ENCODE data around the gene MLPH.

Gene MLPH

DNA sequence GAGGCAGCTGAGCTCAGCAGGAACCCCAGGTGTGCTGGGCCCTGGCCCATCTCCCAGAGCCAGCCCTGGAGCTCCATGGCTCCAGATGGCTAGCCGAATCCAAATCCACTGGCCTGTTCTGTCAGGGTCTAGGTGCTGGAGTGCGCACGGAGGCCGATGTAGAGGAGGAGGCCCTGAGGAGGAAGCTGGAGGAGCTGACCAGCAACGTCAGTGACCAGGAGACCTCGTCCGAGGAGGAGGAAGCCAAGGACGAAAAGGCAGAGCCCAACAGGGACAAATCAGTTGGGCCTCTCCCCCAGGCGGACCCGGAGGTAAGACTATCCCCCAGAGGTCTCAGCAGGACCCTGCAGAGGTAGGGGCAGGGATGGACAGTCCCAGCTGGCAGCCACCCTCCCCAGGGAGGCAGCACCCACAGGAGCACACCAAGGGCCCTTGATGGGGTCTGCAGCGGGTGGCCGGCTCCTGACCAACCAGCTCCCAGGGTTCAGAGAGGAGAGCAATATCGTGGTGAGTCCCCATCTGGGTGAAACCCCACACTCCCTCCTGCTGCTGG lies 53.2 kb downstream of the MLPH start:
- no peak for DNase-seq (ENCODE audit: low read depth in 2 of 2, low spot score in 1 of 2)

DNA sequence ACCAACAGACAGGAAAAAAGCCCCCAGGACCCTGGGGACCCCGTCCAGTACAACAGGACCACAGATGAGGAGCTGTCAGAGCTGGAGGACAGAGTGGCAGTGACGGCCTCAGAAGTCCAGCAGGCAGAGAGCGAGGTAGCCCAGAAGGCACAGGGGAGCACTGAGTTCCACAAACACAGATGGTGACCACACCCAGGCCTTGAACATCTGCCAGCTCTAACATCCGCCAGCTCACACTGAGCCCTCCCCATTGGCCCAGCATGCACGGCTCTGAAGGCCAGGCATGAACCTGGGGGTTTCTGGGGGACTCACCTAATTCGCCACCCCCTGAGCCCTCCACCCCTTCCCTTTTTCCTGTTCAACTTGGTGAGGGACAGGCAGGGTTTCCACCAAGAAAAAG lies 53.8 kb downstream of the MLPH start:
- no peak for DNase-seq (ENCODE audit: low read depth in 2 of 2, low spot score in 1 of 2)

DNA sequence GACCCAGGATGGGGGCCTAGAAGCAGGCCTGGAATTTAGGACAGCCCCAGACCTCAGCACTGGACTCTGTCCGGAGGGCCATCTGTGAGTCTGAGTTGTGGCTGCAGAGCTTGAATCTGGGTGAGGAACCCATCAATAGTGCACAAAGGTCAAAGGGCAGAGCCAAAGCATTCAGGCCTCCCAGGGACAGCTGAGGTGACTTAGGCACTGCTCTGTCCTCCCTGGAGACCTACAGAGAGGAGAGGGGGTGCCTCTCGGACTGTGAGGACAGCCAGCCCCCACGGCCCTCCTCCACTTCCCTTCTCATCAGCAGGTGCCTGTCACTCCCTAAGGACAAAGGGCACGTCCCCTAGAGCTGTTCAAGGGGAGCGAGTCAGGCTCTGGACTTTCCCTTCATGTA lies 54.2 kb downstream of the MLPH start:
- DNase-seq (ENCODE audit: low read depth in 2 of 2, low spot score in 1 of 2) = no peak

DNA sequence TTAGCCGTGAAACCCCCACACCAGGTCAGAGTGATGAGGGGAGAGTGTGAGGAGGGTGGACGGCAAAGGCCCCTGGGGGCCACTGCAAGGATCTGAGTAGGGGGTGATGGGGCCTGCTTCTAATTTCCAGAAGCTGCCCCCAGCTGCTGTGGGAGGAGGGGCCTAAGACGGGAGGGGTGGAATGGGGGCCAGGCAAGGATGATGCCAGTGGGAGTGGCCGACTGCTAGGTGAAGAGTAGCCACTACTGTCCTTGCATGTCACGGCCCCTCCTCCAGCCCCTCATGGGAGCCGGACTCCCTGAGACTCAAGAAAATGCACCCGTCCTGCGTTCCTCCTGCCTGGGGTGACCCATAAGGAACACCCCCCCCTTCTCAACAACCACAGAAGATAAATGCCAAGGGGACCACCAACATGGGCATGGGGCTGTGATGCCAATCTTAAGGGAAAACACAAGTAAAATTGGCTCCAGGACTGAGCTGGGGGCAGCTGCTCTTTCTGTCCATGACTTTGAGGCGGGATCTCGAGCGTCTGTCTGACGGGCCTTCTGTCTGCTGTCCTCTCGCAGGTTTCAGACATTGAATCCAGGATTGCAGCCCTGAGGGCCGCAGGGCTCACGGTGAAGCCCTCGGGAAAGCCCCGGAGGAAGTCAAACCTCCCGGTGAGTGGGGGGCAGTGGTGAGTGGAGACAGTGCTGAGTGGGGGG lies 55.1 kb downstream of the MLPH start:
- no peak for DNase-seq (ENCODE audit: low read depth in 2 of 2, low spot score in 1 of 2)

DNA sequence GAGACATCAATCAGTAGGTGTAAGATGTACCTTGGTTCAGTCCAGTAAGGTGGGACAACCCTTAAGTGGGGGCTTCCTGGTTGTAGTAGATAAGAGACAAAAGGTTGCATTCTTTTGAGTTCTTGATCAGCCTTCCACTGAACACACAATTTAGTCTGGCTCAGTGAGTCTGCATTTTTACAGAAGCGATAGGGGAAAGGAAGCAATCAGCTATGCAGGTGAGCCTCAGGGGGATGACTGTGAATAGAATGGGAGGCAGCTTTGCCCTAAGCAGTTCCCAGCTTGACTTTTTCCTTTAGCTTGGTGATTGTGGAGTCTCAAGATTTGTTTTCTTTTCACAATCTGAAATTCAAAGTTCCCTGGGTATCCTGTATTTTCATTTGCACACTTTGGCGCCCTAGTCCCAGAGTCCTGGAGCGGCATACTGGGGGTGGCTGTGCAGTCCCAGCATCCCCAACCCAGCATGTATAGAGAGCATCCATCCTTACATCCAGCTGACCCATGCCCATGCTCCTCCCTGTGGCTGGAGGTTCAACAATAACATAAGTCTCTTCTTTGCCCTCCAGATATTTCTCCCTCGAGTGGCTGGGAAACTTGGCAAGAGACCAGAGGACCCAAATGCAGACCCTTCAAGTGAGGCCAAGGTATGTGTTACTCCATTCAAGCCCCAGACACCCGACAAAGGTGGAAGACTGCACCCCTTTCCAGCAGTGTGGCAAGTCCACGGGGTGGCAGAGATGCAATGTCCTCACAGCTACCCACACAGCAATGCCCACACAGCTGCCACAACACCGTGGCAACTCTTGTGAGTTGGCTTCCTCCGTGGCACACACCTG lies 59.2 kb downstream of the MLPH start:
- DNase-seq (ENCODE audit: low read depth in 2 of 2, low spot score in 1 of 2) = no peak

DNA sequence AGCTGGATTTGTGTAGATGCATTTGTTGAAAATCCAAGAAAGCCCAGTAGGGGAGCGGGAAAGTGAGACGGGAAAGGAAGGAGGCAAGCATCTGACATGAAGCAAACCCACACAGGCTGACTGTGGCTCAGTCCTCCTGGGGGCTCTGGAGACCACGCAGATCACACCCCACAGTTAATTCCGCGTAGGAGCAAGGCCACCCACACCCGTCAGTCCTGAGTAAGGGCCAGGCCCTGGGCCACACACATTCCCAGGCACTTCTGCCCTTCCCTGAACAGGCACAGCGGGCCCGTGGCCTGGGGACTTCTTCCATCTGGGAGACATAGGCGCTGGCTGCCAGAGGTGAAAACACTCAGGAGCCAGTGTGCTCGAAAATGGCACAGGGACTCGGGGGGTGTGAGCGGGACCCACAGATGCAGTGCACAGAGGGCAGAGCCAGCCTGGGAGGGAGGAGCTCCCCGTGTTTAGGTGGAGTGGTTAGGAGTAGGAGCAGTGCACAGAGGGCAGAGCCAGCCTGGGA lies 59.9 kb downstream of the MLPH start:
- no peak for DNase-seq (ENCODE audit: low read depth in 2 of 2, low spot score in 1 of 2)

DNA sequence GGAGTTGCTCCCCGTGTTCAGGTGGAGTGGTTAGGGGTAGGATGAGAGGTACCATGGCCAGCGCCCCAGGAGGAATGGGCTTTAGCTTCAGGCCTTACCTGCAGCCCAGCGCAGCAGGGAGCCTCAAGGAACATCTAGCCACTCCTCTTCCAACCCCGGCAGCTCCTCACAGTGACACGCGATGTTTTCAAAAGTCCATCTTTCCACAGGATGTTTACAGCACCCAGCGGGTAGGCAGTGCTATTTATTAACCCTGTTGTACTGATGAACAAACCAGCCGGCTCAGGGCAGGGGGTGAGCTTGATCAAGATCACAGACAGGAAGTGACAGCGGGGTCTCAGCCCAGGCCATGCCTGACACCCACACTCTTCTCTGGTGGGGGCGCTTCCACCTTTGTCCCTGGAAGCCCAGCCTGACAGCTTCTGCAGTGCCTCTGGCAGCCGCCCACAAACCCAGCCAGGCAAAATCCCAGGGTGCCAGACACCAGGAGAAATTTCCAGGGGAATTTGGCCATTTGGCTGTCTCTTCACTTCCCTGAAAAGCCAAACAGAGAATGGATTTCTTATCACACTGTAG lies 60.9 kb downstream of the MLPH start:
- no peak for DNase-seq (ENCODE audit: low read depth in 2 of 2, low spot score in 1 of 2)

DNA sequence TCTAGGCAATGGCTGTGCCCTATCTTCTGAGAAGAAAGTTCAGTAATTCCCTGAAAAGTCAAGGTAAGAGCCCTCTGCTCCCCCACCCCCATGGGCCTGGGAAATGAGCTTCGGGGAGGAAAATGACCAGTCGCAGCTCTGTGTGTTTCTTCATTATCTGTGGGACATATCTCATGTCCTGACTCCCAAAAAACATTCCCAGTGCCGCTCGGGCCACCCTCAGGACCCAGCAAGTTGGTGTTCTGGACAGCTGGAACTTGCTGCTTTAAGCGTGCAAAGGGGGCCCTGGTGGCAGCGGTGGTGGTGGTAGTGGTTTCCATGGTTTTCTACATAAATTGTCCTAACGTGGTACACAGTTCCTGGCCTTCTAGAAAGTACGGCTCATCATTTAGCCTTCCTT lies 62.2 kb downstream of the MLPH start:
- no peak for DNase-seq (ENCODE audit: low read depth in 2 of 2, low spot score in 1 of 2)

DNA sequence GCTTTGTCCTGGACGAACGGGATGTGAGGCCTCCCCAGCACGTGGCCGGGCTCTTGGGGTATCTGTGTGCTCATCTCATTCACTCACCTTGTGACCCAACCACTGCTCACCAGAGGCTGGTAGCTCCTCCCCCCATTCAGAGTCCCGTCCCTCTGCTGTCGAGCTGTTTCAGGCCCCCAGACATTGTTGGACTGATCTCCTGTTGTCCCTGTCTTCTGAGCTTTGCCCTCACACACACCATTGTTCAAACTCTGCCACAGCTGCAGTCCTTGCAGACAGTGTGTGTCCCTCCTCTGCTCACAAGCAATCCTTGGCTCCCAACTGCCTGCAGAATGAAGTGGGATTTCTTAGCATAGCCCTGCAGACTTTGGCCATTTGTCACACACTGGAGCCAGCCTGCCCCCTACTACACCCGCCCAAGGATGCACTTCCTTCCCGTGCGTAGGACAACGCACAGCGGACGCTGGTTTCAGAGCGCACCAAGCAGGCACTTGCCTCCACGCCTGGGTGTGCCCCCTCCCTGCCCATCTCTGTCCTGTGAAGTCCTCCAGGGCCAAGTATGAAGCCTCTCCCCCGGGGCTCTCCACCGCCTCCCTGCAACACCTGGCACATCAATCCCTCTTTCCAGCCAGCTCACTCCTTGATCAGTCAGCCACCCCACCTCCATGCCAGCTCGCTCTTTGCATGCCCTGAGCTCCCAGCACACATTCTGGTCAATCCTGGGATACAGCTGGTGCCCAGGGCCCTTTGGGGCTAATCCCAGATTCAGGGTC lies 62.8 kb downstream of the MLPH start:
- DNase-seq (ENCODE audit: low read depth in 2 of 2, low spot score in 1 of 2) = no peak

DNA sequence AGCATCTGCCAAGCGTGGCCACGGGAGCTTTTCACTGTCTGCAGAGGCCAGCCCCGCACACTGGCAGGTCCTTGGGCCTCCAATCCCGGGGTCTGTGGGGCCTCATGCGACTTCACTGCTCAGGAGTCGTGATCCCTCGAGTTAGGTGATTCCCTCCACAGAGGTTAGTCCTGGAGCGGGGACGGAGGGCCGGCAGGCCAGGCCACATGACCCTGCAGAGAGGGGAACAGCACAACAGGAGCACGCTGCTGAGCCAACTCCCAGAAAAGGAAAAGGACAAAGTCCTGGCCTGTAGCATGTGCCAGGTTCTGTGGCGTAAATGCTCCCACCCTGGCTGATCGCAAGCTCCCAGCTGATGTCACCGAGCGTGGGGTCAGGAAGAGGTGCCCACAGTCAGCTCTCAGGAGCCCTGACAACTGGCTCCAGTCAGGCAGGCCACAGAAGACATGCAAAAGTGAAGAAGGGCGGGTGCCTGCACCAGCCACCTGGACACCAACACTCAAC lies 64.1 kb downstream of the MLPH start:
- no peak for DNase-seq (ENCODE audit: low read depth in 2 of 2, low spot score in 1 of 2)

DNA sequence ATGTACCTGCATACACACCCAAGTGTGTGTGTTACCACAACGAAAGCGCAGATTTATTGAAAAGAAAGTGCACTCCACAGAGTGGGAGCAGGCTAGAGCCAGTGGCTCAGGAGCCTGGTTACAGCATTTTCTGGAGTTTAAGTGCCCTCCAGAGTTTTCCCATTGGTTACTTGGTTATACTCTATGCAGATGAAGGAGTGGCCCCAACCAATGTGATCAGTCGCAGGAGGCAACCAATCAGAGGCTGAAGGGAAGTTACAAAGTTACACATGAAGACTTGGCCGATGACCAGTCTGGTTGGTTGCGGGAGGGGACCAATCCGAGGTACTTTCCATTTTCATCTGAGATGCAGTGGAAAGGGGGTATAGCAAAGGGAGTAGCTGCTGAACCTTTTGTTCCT lies 65.9 kb downstream of the MLPH start:
- DNase-seq (ENCODE audit: low read depth in 2 of 2, low spot score in 1 of 2) = no peak

DNA sequence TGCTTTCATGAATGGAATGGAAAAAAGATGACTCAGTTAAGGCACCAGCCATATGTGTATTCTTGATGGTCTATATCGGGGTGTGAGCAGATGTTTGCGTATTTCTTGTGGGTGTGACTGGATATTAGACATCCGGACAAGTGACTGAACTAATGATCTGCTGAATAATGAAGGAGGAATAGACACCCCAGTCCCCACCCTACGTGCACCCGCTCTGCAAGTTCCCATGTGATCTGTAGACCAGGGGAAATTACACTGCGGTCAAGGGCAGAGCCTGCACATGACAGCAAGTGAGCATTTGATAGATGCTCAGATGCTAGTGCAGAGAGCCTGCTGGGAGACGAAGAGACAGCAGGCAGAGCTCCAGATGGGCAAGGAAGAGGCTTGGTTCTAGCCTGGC lies 66.9 kb downstream of the MLPH start:
- DNase-seq (ENCODE audit: low read depth in 2 of 2, low spot score in 1 of 2) = no peak

DNA sequence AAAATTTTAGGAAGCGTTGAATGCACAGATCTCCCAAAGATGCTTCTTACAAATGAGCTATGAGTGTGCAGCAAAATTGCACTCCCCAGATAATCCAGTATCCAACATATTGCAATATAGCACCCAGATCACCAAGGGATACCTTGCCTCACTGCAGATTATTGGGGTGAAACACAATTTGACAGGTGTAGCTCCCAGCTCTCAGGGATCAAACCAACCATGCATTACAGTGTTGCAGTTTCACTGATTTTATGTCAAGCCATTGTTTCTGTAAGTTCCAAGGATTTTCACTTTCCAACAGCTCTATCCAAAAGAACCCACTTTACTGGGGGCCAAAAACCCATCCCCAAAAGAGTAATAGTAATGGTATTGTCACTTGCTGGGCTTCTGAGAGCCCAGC lies 68.5 kb downstream of the MLPH start:
- DNase-seq (ENCODE audit: low read depth in 2 of 2, low spot score in 1 of 2) = no peak

DNA sequence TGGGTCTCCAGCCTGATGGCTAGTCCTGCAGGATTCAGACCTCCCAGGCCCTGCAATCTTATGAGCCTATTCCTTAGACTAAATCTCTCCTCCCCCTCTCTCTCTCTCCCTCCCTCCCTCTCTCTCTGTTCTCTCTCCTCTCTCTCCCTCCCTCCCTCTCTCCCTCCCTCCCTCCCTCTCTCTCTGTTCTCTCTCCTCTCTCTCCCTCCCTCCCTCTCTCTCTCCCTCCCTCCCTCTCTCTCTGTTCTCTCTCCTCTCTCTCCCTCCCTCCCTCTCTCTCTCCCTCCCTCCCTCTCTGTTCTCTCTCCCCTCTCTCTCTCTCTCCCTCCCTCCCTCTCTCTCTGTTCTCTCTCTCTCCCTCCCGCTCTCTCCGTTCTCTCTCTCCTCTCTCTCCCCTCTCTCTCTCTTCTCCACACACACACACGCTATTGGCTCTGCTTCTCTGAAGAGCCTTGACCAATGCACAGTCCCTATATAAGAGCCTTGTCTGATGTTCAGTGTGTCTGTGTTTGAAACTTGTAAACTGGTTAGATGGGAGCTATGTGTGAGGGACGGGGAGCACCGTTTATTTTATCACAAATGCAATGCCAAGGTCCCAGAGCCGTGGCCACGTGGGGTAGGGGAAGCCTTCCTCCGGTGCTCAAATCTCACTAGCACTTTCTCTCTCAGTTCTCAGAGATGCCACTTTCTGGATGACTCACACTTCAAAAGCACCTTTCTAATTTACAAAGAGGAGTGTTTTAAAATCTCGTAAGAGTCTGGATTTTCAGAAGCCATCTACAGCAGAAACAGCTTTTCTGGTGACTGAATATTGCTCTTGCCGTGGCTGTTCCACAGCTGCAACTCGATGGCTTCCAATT lies 70.0 kb downstream of the MLPH start:
- DNase-seq (ENCODE audit: low read depth in 2 of 2, low spot score in 1 of 2) = no peak

DNA sequence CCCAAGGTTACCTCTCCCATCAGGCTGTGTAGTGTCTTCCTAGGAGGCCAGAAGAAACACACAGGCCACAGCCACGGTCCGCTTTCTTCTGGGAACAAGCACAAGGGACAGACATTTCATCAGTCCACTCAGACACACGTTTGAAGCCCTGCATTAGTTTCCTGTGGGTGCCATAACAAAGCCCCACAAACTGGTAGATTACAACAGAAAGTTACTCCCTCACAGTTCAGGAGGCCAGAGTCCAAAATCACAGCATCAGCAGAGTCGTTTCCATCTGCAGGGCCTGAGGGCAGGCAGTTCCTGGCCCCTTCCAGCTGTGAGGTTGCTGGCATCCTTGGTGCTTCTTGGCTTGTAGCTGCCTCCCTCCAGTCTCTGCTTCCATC lies 70.6 kb downstream of the MLPH start:
- no peak for DNase-seq (ENCODE audit: low read depth in 2 of 2, low spot score in 1 of 2)

DNA sequence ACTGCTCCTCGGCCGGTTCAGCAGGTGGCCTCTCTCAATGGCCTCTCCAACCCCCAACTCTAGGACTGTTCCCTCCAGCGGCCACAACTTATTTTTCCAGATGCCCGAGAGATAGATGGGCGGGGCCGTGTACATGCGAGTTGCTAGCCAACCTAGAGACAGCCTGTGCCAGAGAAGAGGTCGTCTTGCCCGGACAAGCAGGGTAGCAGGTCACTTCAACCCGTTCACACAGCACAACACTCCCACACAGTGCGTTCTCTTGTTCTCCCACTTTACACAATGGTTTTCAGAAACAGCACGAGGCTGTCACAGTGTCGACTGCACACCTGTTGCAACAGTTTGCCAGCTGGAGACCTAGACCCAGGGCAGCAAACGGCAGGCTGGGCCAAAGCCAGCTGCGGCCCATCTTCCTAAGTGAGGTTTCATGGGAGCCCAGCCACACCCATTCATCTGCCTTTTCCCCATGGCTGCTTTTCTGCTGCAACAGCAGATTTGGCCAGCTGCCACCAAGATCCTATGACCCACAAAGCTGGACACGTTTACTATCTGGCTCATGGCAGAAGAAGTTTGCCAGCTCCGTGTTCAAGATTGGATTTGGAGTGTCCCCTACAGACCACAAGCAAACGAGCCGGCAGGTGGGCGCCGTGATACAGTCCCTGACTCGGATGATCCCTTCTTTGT lies 72.0 kb downstream of the MLPH start:
- no peak for DNase-seq (ENCODE audit: low read depth in 2 of 2, low spot score in 1 of 2)

DNA sequence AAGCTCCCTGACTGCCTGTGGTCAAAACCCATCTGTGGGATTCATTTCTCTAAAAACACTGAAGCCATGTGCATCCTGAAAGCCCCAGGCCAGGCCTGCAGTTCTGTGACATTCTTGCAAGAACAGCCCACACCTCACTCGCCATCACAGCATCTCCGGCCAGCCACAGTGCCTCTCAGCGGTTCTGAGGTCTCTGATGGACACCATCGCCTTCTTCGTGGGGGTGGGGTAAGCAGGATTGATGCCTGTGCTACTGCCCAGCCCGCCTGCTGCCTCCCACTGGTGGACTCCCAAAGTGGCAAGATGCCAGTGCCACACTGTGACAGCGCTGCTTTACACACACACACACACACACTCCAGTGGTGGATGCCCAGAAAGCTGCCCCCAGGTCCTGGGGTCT lies 74.2 kb downstream of the MLPH start:
- no peak for DNase-seq (ENCODE audit: low read depth in 2 of 2, low spot score in 1 of 2)

DNA sequence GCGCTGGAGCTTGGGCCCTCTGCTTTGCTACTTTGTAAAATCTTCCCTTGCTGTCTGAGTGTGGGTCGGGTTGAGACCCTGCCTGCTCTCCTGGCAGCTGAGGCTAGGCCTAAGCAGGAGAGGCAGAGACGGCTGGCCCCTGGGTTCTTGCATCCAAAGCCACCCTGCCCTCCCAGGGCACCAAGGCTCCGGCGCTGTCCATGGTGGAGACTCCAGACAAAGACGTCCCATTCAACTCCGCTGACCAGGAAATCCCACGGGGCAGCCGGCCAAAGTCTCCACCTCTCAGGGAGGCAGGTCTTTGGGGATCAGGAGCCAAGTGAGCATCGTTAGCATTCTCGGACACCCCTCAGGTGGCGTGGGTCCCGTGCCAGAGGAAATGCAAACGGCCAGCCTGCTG lies 76.8 kb downstream of the MLPH start:
- DNase-seq (ENCODE audit: low read depth in 2 of 2, low spot score in 1 of 2) = no peak

DNA sequence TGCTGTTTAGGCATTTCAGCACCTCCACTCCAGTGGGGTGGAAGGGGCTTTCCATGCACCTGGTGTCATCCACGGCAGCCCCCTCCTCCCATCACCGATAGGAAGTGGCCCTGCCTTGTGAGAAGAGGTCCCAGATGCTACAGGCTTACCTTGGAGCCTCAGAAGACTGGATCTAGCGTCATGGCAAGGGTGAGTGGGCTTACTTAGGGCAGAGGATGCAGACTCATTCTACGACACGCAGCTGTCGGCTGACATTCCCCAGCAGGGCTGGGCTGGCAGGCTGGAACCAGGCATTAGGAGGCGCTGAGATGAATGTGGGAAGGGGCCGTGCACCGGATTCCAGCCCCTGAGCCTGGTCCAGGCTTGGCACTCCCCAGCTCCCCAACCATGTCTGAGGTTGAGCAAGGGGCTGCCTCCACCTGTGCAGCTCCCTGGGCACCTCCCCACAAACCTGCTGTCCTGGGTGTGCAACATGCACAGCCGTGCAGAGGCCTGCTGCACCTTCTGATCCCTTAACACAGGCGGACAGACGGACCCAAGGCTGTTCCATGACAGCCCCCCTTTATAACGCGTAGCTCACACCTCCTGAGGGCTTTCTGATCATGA lies 77.6 kb downstream of the MLPH start:
- DNase-seq (ENCODE audit: low read depth in 2 of 2, low spot score in 1 of 2) = no peak
